Umbilical cord (tissue), 2 donors: Measurements from ENCODE around the gene ISCU. TPM values are rescaled to one million over a fixed set of nuclear protein-coding genes. Genes with fewer than 3 reads are reported as not detected.
"Not testable (repeated sequence)": the region's sequence is repeated elsewhere in the genome, so short reads cannot be mapped to it uniquely, and the experiment has no call there.

Experiments
- DNase-seq: peaks from one replicate; pipeline ENCODE4 v3.0.0-alpha.2; 2015; ENCODE audit warnings: low spot score
- total RNA-seq: library from RNA; depleted of rRNA; stranded (reverse); fragments of >200 nt; gene quantifications from one replicate; pipeline ENCODE4 v1.2.3, GENCODE V29; 2014; ENCODE audit warnings: low replicate concordance; ENCODE audit not compliant: insufficient read depth

Gene ISCU
- total RNA-seq, 1 donor from 2014 or later: 108 TPM

GRCh38 chr12:108570743-108571608 is 8.6 kb downstream of the ISCU start:
- peak; percentile 71 for DNase-seq

GRCh38 chr12:108571609-108572165 is 9.3 kb downstream of the ISCU start:
- no peak for DNase-seq

- no peak for DNase-seq
These were observed 9.9 kb downstream of the ISCU start for GRCh38 chr12:108572166-108572790.

GRCh38 chr12:108573317-108573716 is 10.9 kb downstream of the ISCU start:
- no peak for DNase-seq

GRCh38 chr12:108574276-108574675 is 11.9 kb downstream of the ISCU start:
- DNase-seq: not testable (repeated sequence)

GRCh38 chr12:108575199-108575912 is 13.0 kb downstream of the ISCU start:
- DNase-seq: no peak

GRCh38 chr12:108576660-108577234 is 14.4 kb downstream of the ISCU start:
- DNase-seq: no peak

- no peak for DNase-seq
These were observed 15.1 kb downstream of the ISCU start for GRCh38 chr12:108577458-108577857.

GRCh38 chr12:108578264-108578663 is 15.9 kb downstream of the ISCU start:
- DNase-seq: no peak

- DNase-seq: no peak
These were observed 16.4 kb downstream of the ISCU start for GRCh38 chr12:108578813-108579212.

- DNase-seq: peak; percentile 69
These were observed 18.1 kb downstream of the ISCU start for GRCh38 chr12:108580531-108580930.

GRCh38 chr12:108581311-108582227 is 19.2 kb downstream of the ISCU start:
- DNase-seq: no peak

- DNase-seq: no peak
These were observed 20.1 kb downstream of the ISCU start for GRCh38 chr12:108582509-108582908.

- peak; percentile 30 for DNase-seq
These were observed 20.8 kb downstream of the ISCU start for GRCh38 chr12:108582978-108583770.

GRCh38 chr12:108583991-108584390 is 21.6 kb downstream of the ISCU start:
- peak; percentile 65 for DNase-seq

GRCh38 chr12:108584456-108585065 is 22.2 kb downstream of the ISCU start:
- no peak for DNase-seq

GRCh38 chr12:108585864-108586263 is 23.5 kb downstream of the ISCU start:
- DNase-seq: no peak

- no peak for DNase-seq
These were observed 23.9 kb downstream of the ISCU start for GRCh38 chr12:108586306-108586705.

- no peak for DNase-seq
These were observed 25.4 kb downstream of the ISCU start for GRCh38 chr12:108587826-108588225.
